T-helper 22 cell (primary cell): Measurements from ENCODE around the gene CIRBP.
"Not testable (repeated sequence)": the region's sequence is repeated elsewhere in the genome, so short reads cannot be mapped to it uniquely, and the experiment has no call there.

ENCODE experiments used
- DNase-seq: peaks from one replicate; pipeline ENCODE4 v3.0.0-alpha.2; 2020; ENCODE audit warnings: low read depth

Gene CIRBP

DNA sequence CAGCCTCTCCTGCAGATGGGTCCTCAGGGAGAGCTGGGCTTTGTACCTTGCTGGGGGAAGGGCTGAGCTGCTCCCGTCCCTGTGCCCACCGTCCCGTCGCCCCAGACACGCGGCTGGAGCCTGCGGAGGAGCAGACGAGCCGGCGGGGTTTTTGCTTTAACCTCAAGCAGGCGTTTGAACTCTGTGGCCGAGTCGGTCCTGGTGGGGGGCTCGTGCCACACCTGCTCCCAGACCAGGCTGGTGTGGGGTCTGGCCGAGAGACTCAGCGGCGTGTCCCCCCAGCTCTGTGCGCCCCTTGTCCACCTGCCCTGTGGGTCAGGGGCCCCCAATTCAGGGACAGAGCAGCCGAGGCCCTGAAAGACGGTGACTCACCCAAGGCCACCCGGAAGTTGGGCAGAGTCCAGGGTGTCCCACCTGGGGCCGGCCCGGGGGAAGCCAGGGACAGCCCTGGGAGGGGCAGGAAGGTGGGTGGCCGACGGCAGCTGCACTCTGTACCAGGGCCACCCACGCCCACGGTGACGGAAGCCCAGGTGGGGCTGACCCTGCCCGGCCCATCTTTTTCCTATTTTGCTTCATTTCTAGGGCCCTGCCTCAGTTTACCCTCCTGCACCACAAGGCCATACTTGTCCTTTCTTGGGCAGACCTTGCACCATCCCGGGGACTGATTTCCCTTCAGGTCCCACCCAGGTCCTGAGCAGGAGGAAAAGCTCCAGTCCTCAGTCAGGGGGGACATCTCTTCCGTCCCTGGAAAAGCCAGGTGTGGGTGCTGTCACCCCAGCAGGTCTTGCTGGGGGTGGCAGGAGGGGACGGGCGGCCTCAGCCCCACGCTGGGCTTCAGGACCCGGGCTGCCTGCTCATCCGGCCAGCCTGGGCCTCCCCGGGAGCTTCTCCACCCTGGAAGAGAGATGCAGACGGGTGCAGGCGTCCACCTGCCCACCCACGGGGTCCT lies 21.8 kb downstream of the CIRBP start:
- no peak for DNase-seq

DNA sequence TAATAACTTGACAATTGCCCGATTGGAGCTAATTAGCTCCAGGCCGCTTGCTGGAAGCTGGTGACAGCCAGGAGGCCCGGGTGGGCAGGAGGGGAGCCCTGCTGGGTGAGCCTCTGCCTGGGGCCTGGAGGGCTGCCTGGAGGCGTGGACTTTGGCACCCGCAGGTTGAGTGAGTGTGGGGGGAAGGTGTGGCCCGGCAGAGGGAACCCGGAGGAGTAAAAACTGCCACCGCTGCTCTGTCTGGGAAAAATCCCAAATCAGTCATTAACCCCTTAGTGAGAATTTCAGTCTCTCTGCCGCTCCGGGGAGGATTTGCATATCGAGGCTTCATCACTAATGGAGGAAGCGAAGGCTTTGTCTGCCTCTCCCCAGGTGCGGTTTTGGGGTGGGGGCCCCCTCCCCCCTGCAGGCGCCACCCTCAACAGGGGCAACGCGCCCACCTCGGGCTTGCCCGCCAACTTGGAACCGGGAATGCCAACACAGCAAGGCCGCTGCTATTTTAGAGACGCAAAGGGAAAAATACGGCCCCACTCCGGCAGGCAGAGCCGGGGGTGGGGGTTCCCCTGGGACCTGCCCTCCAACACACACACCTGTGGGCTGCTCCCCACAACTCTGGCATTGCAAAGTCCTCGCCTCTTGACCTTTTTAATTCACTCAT lies 22.8 kb downstream of the CIRBP start:
- DNase-seq: no peak

DNA sequence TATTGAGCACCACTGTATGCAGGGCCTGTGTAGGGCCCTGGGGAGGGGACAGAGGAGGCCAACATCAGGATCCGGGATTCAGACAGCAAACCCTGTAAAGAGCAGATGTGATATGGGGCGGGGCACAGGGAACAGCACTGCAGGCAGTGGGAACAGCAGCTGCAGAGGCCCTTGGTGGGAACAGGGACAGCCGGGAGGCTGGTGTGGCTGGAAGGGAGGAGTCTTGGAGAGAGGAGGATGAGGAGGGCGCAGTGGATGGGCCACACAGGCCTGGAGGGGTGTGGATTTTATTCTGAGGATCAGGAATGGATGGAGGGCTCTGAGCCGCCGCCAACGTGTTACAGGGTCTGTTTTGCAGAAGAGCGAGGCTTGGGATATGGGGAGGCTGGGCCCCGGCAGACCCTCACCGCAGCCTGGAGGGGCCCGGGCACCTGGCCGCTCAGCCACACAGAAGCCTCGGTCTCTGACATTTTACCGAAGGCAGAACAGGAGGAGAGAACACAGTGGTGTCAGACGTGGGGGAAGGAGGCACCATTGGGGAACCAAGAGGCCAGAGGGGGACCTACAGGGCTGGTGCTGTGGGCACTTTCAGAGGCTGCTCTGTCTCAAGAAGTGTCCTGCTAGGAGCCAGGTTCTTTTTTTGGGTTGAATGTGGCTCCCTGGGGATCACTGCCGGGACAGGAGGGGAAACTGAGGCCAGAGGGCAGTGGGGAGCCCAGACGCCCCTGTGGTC lies 23.5 kb downstream of the CIRBP start:
- DNase-seq: no peak

DNA sequence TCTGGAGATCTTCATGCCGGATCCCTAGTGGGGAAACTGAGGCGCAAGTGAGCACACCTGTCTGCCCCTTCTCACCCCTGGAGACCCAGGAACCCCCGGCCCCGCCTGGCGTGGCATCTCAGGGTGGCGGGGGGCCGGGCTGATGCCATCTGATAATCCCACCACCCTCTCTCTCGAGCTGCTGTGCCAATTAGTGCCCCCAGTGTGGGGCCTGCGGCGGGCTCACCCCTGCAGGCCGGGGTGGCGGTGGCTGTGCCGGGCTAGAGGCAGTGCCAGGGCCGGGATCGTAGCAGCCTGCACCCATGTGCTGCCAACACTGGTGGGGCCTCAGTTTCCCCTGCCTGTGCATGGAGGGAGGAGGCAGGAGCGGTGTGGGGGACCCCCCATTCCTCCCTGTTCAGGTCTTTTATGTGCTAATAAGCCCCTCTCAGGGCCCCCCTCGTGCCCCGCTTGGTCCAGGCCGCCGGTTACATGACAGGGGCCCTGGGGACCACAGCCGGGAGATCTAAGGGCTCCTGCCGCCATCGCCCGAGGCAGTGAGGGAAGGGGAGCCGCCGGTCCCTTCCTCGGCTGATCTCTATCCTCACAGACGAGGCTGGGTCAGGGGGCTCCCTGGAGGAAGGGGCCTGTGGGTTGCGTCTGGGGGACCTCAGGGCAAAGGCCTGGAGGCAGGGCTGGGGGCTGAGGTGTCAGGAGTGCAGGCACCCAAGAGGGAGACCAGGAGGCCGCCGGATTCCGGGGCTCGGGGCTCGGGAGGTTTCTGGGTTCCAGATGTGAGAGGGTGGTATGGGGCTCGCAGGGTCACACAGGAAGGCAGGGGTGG lies 24.9 kb downstream of the CIRBP start:
- no peak for DNase-seq

DNA sequence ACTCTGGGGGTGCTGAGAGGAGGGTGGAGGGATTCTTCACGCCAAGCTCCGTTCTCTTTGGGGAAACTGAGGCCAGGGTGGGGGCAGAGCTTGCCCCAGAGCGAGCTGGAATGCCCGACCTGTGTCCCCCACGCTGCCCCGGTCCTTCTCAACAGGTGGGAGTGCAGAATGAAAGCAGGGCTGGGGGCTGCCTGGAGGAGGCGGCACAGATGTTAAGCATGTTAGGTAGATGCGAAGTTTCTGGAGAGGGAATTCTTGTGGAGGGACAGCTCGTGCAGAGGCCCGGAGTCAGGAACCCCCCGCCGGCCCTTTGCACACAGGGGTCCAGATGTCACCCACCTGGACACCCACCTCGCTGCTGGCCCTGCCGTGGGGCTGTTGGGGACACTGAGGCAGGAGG lies 25.6 kb downstream of the CIRBP start:
- no peak for DNase-seq

DNA sequence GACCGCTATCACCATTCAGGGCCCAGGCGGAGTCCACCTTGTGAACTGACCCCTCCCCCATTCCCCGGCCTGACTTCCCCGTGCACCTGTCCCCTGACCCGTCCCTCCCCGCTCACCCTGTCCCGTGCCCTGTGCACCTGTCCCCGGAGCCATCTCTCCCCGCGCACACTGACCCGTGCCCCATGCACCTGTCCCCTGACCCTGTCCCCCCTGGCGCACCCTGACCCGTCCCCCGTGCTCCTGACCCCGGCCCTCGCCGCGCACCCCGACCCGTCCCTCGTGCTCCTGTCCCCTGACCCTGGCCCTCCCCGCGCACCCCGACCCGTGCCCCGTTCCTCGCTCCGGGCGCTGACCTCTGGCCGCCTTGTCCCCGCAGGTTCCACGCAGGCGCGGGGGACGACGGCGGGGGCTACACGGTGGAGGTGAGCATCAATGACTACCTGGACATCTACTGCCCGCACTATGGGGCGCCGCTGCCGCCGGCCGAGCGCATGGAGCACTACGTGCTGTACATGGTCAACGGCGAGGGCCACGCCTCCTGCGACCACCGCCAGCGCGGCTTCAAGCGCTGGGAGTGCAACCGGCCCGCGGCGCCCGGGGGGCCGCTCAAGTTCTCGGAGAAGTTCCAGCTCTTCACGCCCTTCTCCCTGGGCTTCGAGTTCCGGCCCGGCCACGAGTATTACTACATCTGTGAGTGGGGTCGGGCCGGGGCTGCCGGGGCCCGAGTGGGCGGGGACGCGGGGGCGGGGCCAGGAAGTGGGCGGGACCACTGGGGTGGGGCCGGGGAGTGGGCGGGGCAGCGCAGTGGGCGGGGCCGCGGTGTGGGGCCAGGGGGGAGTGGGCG lies 26.3 kb downstream of the CIRBP start:
- no peak for DNase-seq

DNA sequence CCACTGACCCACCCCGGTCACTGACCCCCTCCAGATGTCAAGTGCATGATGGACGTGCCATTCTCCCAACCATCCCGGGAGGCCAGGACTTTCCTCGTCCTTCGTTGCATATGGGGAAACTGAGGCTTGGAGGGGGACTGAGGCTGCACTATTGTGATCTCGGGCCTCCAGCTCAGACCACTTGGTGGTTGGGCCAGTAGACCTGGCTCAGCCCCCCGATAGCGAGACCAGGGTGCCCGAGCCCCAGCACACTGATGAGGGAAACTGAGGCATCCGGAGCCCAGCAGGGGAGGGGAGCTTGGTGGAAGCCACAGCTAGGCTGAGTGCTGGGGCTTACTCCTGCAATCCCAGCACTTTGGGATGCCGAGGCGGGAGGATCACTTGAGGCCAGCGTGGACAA lies 26.9 kb downstream of the CIRBP start:
- DNase-seq: no peak

DNA sequence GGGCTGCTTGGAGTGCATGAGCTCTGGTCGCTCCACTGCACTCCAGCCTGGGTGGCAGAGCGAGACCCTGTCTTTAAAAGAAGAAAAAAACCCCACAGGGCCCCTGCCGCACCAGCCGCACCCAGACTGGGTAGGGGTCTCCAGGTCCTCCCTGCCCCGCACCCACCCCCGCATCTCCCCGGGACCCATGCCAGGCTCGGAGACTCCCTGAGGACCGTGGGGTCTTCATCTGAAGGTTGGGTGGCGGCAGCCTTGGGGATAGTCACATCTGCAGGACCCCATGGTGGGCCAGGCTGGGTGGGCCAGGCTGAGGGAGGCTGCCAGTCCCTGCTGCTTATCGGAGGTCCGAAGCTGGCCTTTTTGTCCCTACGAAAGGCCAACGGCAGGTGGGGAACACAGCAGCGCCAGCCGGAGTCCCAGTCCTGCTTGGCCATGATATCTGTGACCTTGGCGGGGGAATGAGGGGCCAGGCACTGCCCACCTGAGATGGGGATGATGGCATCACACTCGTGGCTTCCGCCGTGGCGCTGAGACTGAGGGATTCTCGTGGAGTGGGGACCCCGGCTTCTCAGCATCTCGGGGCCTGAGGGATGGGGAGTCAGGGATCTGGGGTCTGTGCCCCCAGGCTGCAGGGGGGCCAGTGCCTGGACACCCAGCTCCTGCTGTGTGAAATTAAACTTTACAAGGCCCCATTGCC lies 27.6 kb downstream of the CIRBP start:
- no peak for DNase-seq

DNA sequence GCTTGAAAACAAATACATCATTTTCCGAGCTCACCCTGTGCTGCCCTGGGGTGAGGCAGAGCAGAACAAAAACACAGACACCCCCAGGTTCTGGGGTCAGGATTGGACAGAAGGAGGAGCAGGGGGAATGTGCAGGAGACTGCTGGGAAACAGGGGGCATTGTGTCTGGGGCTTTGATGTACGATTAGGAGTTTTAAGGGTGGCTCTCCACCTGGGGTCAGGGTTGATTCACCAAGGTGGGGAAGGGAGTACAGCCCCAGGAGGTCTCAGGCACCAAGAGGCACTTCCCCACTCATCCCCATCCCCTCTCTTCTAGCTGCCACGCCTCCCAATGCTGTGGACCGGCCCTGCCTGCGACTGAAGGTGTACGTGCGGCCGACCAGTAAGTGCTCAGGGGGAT lies 29.1 kb downstream of the CIRBP start:
- no peak for DNase-seq

DNA sequence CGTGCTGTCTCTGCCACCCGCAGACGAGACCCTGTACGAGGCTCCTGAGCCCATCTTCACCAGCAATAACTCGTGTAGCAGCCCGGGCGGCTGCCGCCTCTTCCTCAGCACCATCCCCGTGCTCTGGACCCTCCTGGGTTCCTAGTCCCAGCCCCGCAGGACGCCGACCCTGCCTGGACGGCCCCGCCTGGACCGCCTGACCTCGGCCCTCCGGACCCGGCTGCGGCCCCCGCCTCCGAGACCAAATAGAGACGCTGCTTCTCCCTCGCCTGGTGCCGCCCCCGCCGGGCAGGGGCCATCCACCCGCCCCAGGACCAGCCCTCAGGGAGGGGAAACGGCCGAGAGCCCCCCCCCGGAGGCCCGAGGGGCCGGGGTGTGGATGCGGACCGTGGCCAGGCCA lies 30.7 kb downstream of the CIRBP start:
- DNase-seq: no peak

DNA sequence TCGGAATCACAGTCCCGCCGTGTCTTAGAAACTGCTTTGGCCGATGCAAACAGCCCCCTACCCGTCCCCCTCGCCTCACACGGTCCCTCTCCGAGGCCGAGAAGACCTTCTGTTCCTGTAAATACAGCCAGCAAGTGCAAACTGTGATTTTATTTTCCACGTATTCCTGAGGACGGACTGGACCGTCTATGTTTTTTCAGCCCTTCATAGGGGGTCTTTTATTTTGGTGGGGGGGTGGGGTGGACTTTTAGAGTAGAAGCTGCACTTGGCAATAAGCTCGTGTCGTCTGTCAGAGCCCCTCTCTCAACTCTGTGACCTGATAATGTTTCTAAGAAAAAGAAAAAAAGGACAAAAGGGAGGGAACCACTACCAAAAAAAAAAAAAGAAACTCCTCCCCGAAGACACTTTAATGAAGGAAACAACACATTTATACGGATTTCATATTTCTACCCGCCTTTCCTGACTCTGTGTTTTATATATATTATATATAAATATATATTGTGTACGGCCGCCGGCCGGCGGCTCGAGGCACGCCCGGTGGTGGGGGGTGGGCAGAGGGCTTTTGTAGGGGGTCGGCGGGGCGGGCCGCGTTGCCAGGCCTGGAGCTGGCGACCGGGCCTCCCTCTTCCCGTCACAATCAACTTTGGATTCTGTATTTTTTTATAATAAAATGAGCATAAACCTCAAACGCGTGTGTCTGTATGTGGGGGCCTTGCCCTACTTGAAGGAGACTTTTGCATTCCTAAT lies 31.8 kb downstream of the CIRBP start:
- no peak for DNase-seq

DNA sequence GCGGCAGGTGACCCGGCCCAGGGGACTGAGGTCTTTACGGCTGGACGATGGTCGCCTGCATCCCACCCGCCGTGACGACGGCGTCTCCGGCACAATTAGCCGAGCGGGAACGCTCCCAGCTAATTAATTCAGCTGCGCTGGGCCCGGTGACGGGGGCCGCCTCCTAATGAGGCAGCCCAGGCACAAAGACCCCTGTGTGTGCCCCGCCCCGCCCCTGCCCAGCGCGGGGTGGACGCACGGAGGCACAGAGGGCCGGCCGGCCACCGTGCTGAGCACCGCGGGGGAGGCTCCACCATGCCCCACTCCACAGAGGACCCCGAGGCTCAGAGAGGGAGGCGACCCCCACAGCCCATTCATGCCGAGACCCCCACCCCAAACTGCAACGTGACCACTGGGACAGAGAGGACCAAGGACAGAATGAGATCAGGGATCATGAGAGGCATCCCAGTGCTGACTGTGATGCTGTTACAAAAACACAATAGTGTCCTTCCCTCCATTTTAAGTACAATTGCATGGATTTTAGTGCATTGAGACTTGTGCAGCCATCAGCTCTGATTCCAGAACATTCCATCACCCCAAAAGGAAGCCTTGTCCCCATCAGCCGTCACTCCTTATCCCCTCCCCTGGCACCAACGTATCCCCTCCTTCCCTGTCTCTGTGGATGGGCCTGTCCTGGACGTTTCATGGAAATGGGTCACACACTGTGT lies 33.6 kb downstream of the CIRBP start:
- DNase-seq: no peak

DNA sequence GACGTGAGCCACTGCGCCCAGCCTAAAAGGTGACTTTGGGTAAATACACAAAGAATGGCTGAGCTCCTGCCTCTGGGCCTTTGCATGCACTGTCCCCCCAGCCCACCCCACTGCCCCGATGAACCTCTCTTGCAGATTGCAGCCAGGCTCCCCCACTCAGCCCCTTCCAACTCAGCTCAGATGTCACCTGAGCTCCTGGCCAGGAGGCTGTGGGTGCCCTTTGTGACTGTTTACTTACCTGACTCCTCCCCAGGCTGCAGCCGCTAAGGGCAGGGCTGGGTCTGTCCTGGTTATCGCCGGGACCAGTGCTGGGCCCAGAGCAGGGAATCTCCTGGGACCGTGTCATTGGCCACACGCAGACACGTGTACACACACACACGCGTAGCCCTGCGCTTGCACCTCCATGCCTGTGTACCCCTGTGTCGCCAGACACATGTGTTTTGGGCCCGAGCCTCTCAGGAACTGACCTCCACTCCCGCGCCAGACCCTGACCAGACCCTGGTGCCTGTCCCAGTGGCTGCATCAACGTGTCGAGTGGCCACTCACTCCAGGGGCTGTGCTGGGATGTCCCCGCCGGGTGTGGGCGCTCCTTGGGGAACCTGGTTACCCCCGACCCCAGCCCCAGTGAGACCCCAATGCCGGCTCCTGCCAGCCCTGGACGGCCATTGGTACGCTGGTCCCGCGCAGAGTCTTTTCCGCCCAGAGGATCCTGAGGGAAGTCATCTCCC lies 35.2 kb downstream of the CIRBP start:
- no peak for DNase-seq

DNA sequence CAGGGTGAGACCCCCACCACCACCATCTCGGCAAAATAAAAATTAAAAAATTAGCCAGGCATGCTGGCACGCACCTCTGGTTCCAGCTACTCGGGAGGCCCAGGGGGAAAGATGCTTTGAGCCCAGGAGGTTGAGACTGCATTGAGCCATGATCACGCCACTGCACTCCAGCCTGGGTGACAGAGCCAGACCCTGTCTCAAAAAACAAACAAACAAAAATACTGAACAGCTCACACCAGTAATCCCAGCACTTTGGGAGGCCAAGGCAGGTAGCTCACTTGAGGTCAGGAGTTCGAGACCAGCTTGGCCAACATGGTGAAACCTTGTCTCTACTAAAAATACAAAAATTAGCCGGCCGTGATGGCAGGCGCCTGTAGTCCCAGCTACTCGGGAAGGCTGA lies 36.2 kb downstream of the CIRBP start:
- DNase-seq: not testable (repeated sequence)

DNA sequence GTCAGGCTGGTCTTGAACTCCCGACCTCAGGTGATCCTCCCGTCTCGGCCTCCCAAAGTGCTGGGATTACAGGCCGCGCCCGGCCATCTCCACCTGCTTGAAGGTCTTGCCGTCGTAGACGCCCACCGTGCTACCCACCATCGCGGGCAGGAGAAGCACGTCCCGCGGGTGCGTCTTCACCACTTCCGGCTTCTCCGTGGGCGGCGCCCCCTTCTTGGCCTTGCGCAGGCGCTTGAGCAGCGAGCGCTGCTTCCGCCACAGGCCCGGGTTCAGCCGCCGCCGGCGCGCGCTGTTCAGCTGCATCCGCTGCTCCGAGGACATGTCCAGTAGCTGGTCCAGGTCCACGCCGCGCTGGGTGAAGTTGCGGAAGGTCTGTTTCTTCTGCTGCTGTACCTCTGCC lies 38.2 kb downstream of the CIRBP start:
- no peak for DNase-seq

DNA sequence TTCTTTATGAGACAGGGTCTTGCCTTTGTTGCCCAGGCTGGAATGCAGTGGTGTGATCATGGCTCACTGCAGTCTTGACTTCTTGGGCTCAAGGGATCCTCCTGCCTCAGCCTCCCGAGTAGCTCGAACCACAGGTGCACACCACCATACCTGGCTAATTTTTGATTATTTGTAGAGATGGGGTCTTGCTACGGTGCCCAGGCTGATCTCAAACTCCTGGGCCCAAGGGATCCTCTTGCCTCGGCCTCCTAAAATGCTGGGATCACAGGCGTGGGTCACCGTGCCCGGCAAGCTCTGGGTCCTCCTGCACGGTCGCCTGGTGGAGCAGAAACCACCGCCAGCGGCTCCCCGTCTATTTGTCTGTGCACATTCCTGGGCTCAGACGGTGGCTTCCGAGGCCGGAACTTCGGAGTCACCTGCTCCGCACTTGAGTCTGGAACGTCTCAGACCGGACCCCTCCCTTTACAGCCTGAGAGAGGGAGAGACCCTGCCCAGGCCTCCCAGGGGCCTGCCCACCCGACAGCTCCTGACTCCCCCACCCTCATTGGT lies 38.7 kb downstream of the CIRBP start:
- no peak for DNase-seq

DNA sequence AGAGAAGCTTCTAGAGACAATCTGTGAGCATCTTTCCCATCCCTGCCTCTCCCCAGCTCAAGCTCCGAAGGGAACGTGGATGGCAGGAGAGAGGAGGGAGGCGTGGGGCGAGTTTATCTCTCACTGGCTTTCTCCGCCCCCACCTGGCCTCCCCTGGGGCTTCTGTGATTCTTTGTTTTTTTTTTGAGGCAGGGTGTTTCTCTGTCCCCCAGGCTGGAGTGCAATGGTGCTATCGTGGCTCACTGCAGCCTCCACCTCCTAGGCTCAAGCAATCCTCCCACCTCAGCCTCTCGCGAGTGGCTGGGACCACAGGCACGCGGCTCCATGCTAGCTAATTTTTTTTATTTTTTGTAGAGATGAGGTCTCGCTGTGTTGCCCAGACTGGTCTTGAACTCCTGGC lies 39.6 kb downstream of the CIRBP start:
- no peak for DNase-seq
